Thyroid gland (tissue), 4 donors: ENCODE measurements around the gene CDC14B.

Experiments
- CTCF ChIP-seq, 6 experiments: fragments of 200-600 bp in 3 of 6; fragments of 450-650 bp in 3 of 6; sonication (generic) in 3 of 6; IDR thresholded peaks; one replicate each; pipeline ENCODE4 v1.5.1; 2016 to 2019; ENCODE audit warnings: antibody characterized with exemption in 6 of 6, mild to moderate bottlenecking in 2 of 6, inconsistent platforms in 1 of 6, moderate library complexity in 1 of 6
- POLR2A ChIP-seq, 2 donors: fragments of 450-650 bp; IDR thresholded peaks; one replicate each; pipeline ENCODE4 v1.6.1; 2017; ENCODE audit warnings: antibody characterized with exemption in 2 of 2, mild to moderate bottlenecking in 2 of 2, moderate library complexity in 1 of 2

DNA sequence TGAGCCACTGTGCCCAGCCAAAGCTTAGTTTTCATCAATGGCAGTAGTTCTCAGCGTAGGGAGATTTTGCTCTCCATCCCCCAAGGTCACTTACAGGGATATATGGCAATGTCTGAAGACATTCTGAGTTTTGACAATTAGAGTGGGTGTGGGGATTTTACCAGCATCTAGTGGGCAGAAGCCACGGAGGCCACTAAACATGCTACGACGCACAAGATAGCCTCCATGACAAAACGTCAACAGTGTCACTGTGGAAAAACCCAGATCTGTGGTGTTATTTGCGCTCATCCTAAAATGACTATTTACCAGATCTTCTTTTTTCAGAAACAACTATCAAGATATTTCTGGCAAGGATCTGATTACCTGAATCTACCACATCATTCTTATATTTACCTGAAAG lies 68.2 kb downstream of the CDC14B start:
- TF ChIP-seq CTCF (IDR thresholded peaks at IDR 0.05) (no peak), POLR2A (IDR thresholded peaks at IDR 0.05) (no peak)
